HepG2 (cell line): ENCODE measurements around the gene SLC17A9. TPM values are rescaled to one million over a fixed set of nuclear protein-coding genes. Genes with fewer than 3 reads are reported as not detected.
A peak's percentile ranks its signal among the peaks of the same experiment; 100 is the strongest.

Experiments
- ATAC-seq: fragments of 200-7000 bp; cut with Tn5 transposase; 3 replicates; pipeline ENCODE4 v1.9.1; 2020; ENCODE audit warnings: mild to moderate bottlenecking, moderate library complexity
- BruUV-seq: library from RNA; stranded (reverse); fragments of 400-500 nt; replicated peaks from 2 replicates; lab custom pipeline; 2021; lab: Mats Ljungman, UMichigan
- CTCF ChIA-PET: fragments of 300-600 bp; formaldehyde crosslinking; extraction: SDS; loops from one replicate; lab custom pipeline; 2021; ENCODE audit warnings: low total read pairs, inconsistent platforms, low intra/inter-chr PET ratio; lab: Yijun Ruan, JAX
- POLR2A ChIA-PET: fragments of 350-600 bp; sonication (Branson Sonifier 250); formaldehyde crosslinking; loops from one replicate; lab custom pipeline; 2020; ENCODE audit warnings: antibody characterized with exemption, inconsistent platforms; lab: Yijun Ruan, JAX
- DNase-seq: peaks from one replicate; pipeline ENCODE4 v3.0.0-alpha.2; 2015; ENCODE audit warnings: low spot score
- FAIRE-seq: peaks from 3 replicates; lab custom pipeline; 2011; peaks lifted over from hg19 to GRCh38; lab: Jason Lieb, UNC
- H2AFZ ChIP-seq: one replicate; pipeline ENCODE4 v1.6.1; 2011; ENCODE audit warnings: low read length, inconsistent platforms
- H3K27ac ChIP-seq: fragments of 300-600 bp; 3 replicates; pipeline ENCODE4 v1.8.0; 2011; ENCODE audit warnings: mixed run types, mild to moderate bottlenecking, mixed read lengths, low read length, inconsistent platforms; ENCODE audit not compliant: insufficient read depth; ENCODE audit errors: extremely low read length
- H3K27me3 ChIP-seq, 2 experiments: fragments of 200-600 bp in 1 of 2; 2 replicates in 1 of 2; 3 replicates in 1 of 2; pipeline versions ENCODE4 v1.6.0 to v1.8.0; 2011; ENCODE audit warnings: low read length in 2 of 2, mild to moderate bottlenecking in 2 of 2, moderate library complexity in 2 of 2, inconsistent platforms in 1 of 2; ENCODE audit not compliant: insufficient read depth in 2 of 2, control insufficient read depth in 1 of 2
- H3K36me3 ChIP-seq, 2 experiments: fragments of 200-600 bp in 1 of 2; replicated peaks in 1 of 2; 2 replicates in 1 of 2; 3 replicates in 1 of 2; pipeline versions ENCODE4 v1.5.1 to v1.8.0; 2011; ENCODE audit warnings: low read length in 2 of 2, inconsistent platforms in 1 of 2; ENCODE audit not compliant: insufficient read depth in 2 of 2, control insufficient read depth in 1 of 2
- H3K4me1 ChIP-seq: 2 replicates; pipeline ENCODE4 v1.5.1; 2012; ENCODE audit warnings: low read length, inconsistent platforms; ENCODE audit not compliant: insufficient read depth
- H3K4me2 ChIP-seq: 2 replicates; pipeline ENCODE4 v1.6.0; 2011; ENCODE audit warnings: low read depth, low read length, inconsistent platforms
- H3K4me3 ChIP-seq, 3 experiments: fragments of 200-600 bp in 1 of 3; sonication (generic), shearing (Covaris generic) in 1 of 3; replicated peaks in 1 of 3; 2 replicates each; pipeline ENCODE4 v1.5.1; 2011 to 2016; ENCODE audit warnings: low read length in 3 of 3, inconsistent platforms in 2 of 3, low read depth in 2 of 3, mild to moderate bottlenecking in 2 of 3, control low read depth in 1 of 3, mixed read lengths in 1 of 3; ENCODE audit not compliant: insufficient read depth in 1 of 3
- H3K79me2 ChIP-seq: one replicate; pipeline ENCODE4 v1.6.1; 2011; ENCODE audit warnings: low read length, inconsistent platforms; ENCODE audit not compliant: insufficient read depth
- H3K9ac ChIP-seq: 2 replicates; pipeline ENCODE4 v1.6.0; 2011; ENCODE audit warnings: mild to moderate bottlenecking, low read depth, low read length, inconsistent platforms; ENCODE audit not compliant: insufficient read depth
- H3K9me3 ChIP-seq: 2 replicates; pipeline ENCODE4 v1.5.1; 2012; ENCODE audit warnings: mild to moderate bottlenecking, low read length
- H4K20me1 ChIP-seq: 2 replicates; pipeline ENCODE4 v1.6.0; 2011; ENCODE audit warnings: inconsistent platforms, mild to moderate bottlenecking, low read length, moderate library complexity; ENCODE audit not compliant: insufficient read depth
- ATF7 ChIP-seq, 2 experiments: fragments of 450-650 bp in 1 of 2; sonication (generic) in 1 of 2; formaldehyde crosslinking in 1 of 2; IDR thresholded peaks; 2 replicates each; pipeline versions ENCODE4 v1.4.0 to v1.6.1; 2016 to 2020; ENCODE audit warnings: antibody characterized with exemption in 1 of 2, mild to moderate bottlenecking in 1 of 2, missing genetic modification reagents in 1 of 2
- CHD2 ChIP-seq: IDR thresholded peaks from 2 replicates; pipeline ENCODE4 v1.6.1; 2011; ENCODE audit warnings: low read depth, low read length, improper control_type of control experiment
- E2F2 ChIP-seq: sonication (generic); formaldehyde crosslinking; IDR thresholded peaks from 2 replicates; pipeline ENCODE4 v1.4.0; 2020; ENCODE audit warnings: missing genetic modification reagents, borderline replicate concordance
- EZH2 ChIP-seq: conservative IDR thresholded peaks from 2 replicates; pipeline ENCODE4 v1.6.1; 2012; ENCODE audit warnings: mild to moderate bottlenecking, low read depth, low read length, moderate library complexity
- GTF3A ChIP-seq: sonication (generic); formaldehyde crosslinking; conservative IDR thresholded peaks from 2 replicates; pipeline ENCODE4 v1.4.0; 2020; ENCODE audit warnings: mild to moderate bottlenecking, missing genetic modification reagents
- POLR2AphosphoS5 ChIP-seq: IDR thresholded peaks from 2 replicates; pipeline ENCODE4 v1.6.1; 2012; ENCODE audit warnings: low read depth, low read length
- ZBTB10 ChIP-seq: sonication (generic); formaldehyde crosslinking; IDR thresholded peaks from 2 replicates; pipeline ENCODE4 v1.4.0; 2020; ENCODE audit warnings: missing genetic modification reagents, borderline replicate concordance
- WGBS: methylation state at CpG from one replicate; pipeline ENCODE4 v1.1.6; 2017; ENCODE audit warnings: low lambda C conversion rate; 5-methylcytosine and 5-hydroxymethylcytosine counted together
- in situ Hi-C: cut with HindIII; loops from 2 replicates; pipeline ENCODE4 v1.10.0; 2017; ENCODE audit warnings: low pct_unique_long_range_greater_than_20kb; ENCODE audit not compliant: extremely low pct_ligation_motif_present
- intact Hi-C: fragments of 100-400 bp; cut with micrococcal nuclease; formaldehyde crosslinking; loops from one replicate; pipeline ENCODE4 v1.10.0; 2022; ENCODE audit not compliant: unreplicated experiment
- polyA plus RNA-seq, 8 experiments: library from polyadenylated mRNA; depleted of rRNA in 3 of 8; stranded (reverse) in 7 of 8; unstranded in 1 of 8; fragments of >200 nt; fragmentation: Illumina TruSeq in 4 of 8; extraction: Trizol in 4 of 8; gene quantifications; 2 replicates each; pipeline versions ENCODE4 v1.2.1 to v1.2.3, GENCODE V29; 2011 to 2016; ENCODE audit warnings: low read depth in 4 of 8, missing spikeins in 1 of 8, mixed read lengths in 1 of 8; ENCODE audit not compliant: insufficient read depth in 1 of 8
- total RNA-seq, 5 experiments: library from RNA; depleted of rRNA; stranded (reverse); fragments of >200 nt; fragmentation: Illumina TruSeq; extraction: Trizol; gene quantifications; 2 replicates each; pipeline ENCODE4 v1.2.3, GENCODE V29; 2016; ENCODE audit warnings: low read depth in 1 of 5

SLC17A9 gene
- total and polyA plus RNA-seq, 2 of the 13 experiments (the other 11 are each of a cell fraction or from before 2014, with no cell fraction given), result 110 to 191 TPM

GRCh38 chr20:62987114-62987513 lies 34.6 kb downstream of the SLC17A9 start (continued):
- no peak for TF ChIP-seq ZBTB10 (CRISPR knock-in tag)
- TF ChIP-seq ATF7 (IDR thresholded peaks at IDR 0.05), result peak; percentile 87; the same call in 1 of the 2 replicates
- TF ChIP-seq ATF7 (CRISPR knock-in tag; IDR thresholded peaks at IDR 0.05), result no peak

- DNase-seq, result no peak
- Histone ChIP-seq H3K27me3 (peaks cover 48 to 87% of the 10 kb centered on the region in 2 experiments), H2AFZ (no peak overlapping the region), H3K4me1 (no peaks in the 10 kb centered on the region), H3K9me3 (no peaks in the 10 kb centered on the region), H3K9ac (no peak overlapping the region), H3K79me2 (no peaks in the 10 kb centered on the region), H3K36me3 (no peaks in the 10 kb centered on the region), H4K20me1 (peaks cover 3% of the 10 kb centered on the region; the same call in 1 of the 2 replicates), H3K27ac (no peak overlapping the region), H3K4me3 (no peak overlapping the region), H3K4me2 (peak overlapping the region; percentile 49)
- WGBS, result 25% methylated on average over 9 of the region's 11 CpGs
- no peak for ATAC-seq
- in situ Hi-C loops (no loop called here), intact Hi-C loops (no loop called here)
- POLR2A ChIA-PET, result no interaction called here
- CTCF ChIA-PET, result no interaction called here
- BruUV-seq, result no TSS peak
- peak; percentile 59; the same call in 1 of the 2 replicates for TF ChIP-seq EZH2
- no peak for TF ChIP-seq POLR2AphosphoS5
- TF ChIP-seq E2F2, result no peak
- no peak for TF ChIP-seq CHD2
- TF ChIP-seq GTF3A (CRISPR knock-in tag), result no peak
- FAIRE-seq, result no peak
Measured at GRCh38 chr20:62989201-62989601, 36.7 kb downstream of the SLC17A9 start.
